HG02938 (cell line): Measurements from ENCODE around the gene ARHGAP12.

Experiments
- ATAC-seq: cut with Tn5 transposase; IDR thresholded peaks from one replicate; pipeline ENCODE4 v1.9.1; 2021; ENCODE audit warnings: mild to moderate bottlenecking, moderate library complexity; ENCODE audit not compliant: unreplicated experiment

The ARHGAP12 gene

GRCh38 chr10:31885971-31886370 lies 42.7 kb downstream of the ARHGAP12 start:
- no peak for ATAC-seq

GRCh38 chr10:31884386-31884785 lies 44.2 kb downstream of the ARHGAP12 start:
- no peak for ATAC-seq

GRCh38 chr10:31883397-31883796 lies 45.2 kb downstream of the ARHGAP12 start:
- ATAC-seq, result no peak

GRCh38 chr10:31878486-31878885 lies 50.1 kb downstream of the ARHGAP12 start:
- no peak for ATAC-seq

- ATAC-seq, result no peak
These were observed 51.8 kb downstream of the ARHGAP12 start for GRCh38 chr10:31876652-31877352.

GRCh38 chr10:31875608-31876007 lies 53.0 kb downstream of the ARHGAP12 start:
- no peak for ATAC-seq

- ATAC-seq, result no peak
These were observed 54.9 kb downstream of the ARHGAP12 start for GRCh38 chr10:31873724-31874123.

- ATAC-seq, result no peak
These were observed 57.2 kb downstream of the ARHGAP12 start for GRCh38 chr10:31871266-31872065.

GRCh38 chr10:31867646-31868045 lies 61.0 kb downstream of the ARHGAP12 start:
- ATAC-seq, result no peak

- no peak for ATAC-seq
These were observed 62.4 kb downstream of the ARHGAP12 start for GRCh38 chr10:31866118-31866670.

- no peak for ATAC-seq
These were observed 63.7 kb downstream of the ARHGAP12 start for GRCh38 chr10:31864834-31865518.

- ATAC-seq, result no peak
These were observed 73.6 kb downstream of the ARHGAP12 start for GRCh38 chr10:31855033-31855432.

- no peak for ATAC-seq
These were observed 75.0 kb downstream of the ARHGAP12 start for GRCh38 chr10:31853629-31854028.

- no peak for ATAC-seq
These were observed 77.4 kb downstream of the ARHGAP12 start for GRCh38 chr10:31851216-31851615.

GRCh38 chr10:31847515-31847914 lies 81.1 kb downstream of the ARHGAP12 start:
- ATAC-seq, result no peak

GRCh38 chr10:31838709-31839108 lies 89.9 kb downstream of the ARHGAP12 start:
- no peak for ATAC-seq

- no peak for ATAC-seq
These were observed 90.6 kb downstream of the ARHGAP12 start for GRCh38 chr10:31838065-31838464.

GRCh38 chr10:31836569-31837406 lies 91.8 kb downstream of the ARHGAP12 start:
- ATAC-seq, result peak; percentile 72

GRCh38 chr10:31833753-31834152 lies 94.9 kb downstream of the ARHGAP12 start:
- no peak for ATAC-seq

GRCh38 chr10:31832261-31832660 lies 96.4 kb downstream of the ARHGAP12 start:
- no peak for ATAC-seq
